ENCODE results near the gene SMS. TPM values are rescaled to one million over a fixed set of nuclear protein-coding genes. Genes with fewer than 3 reads are reported as not detected.

The SMS gene
- 190 to 237 TPM (median 200 TPM) in 5 replicates for total RNA-seq (2022; extraction: Qiagen RNA extraction; ENCODE audit: low read depth)

GRCh38 chrX:21940356-21940829 lies at the start of gene SMS:
Gene SMS (plus strand): TSS chrX:21940709. CDS start chrX:21940825, 116 bp downstream.

GRCh38 chrX:22032084-22032483 lies 91.6 kb downstream of the SMS start, which contains the start of gene PHEX:
Gene PHEX (plus strand): TSS chrX:22032325. CDS start chrX:22033006, 681 bp downstream.

Other genes with a start within 250 kb of the SMS start
- gene SMPX, start 182.6 kb upstream of the SMS start, total RNA-seq (2022; extraction: Qiagen RNA extraction; ENCODE audit: low read depth) = not detected in 5 replicates
- 15.4 to 30.1 TPM (median 23.9 TPM) in 5 replicates for gene MBTPS2, start 101.1 kb upstream of the SMS start, total RNA-seq (2022; extraction: Qiagen RNA extraction; ENCODE audit: low read depth)
- 1.9 to 2.8 TPM (median 2.4 TPM) in 5 replicates for gene YY2, start 84.7 kb upstream of the SMS start, total RNA-seq (2022; extraction: Qiagen RNA extraction; ENCODE audit: low read depth)
- gene PHEX, start 91.6 kb downstream of the SMS start, total RNA-seq (2022; extraction: Qiagen RNA extraction; ENCODE audit: low read depth) = 0.28 to 0.62 TPM (median 0.43 TPM) in 5 replicates